Inferior parietal cortex (tissue), 1 donor: ENCODE data around the gene ELOB.

Experiments
- DNase-seq: peaks from one replicate; pipeline ENCODE4 v3.0.0-alpha.2; 2016; ENCODE audit errors: extremely low spot score

The ELOB gene

DNA sequence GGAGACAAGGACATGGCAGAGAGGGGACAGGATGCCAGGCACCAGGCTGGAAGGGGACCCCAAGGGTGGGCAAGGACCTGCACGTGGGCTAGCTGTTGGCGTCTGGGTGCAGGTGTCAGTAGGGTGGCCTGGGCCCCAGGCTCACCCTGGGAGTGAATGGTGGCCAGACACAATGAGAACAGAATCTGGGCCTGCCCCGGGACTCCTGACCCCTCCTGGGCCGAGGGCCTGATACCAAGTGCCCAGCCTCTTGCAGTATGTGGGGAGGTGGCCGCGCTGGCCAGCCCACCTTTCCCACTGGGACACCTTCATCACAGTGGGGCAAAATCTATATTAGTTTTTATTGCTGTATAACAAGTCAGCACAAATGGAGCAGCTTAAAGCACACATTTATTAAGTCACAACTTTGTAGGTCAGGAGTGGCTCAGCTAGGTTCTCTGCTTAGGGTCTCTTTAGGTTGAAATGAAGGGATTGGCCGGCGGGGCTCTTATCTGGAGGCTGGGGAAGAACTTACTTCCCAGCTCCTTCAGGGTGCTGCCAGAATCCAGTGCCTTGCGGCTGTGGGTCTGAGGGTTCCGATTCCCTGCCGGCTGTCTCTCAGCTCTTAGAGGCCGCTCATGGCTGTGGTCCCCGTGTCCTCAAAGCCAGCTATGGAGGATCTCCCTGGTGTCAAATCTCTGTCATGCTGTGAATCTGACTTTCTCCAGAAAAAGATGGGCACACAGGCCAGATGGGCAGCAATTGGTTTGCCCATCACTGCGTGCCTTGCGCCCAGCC is 6.7 kb upstream of the ELOB start:
- DNase-seq = no peak

- no peak for DNase-seq
Observed at GRCh38 chr16:2782583-2783351, 5.7 kb upstream of the ELOB start.

- DNase-seq = no peak
Observed at GRCh38 chr16:2779978-2780898, 3.2 kb upstream of the ELOB start.

DNA sequence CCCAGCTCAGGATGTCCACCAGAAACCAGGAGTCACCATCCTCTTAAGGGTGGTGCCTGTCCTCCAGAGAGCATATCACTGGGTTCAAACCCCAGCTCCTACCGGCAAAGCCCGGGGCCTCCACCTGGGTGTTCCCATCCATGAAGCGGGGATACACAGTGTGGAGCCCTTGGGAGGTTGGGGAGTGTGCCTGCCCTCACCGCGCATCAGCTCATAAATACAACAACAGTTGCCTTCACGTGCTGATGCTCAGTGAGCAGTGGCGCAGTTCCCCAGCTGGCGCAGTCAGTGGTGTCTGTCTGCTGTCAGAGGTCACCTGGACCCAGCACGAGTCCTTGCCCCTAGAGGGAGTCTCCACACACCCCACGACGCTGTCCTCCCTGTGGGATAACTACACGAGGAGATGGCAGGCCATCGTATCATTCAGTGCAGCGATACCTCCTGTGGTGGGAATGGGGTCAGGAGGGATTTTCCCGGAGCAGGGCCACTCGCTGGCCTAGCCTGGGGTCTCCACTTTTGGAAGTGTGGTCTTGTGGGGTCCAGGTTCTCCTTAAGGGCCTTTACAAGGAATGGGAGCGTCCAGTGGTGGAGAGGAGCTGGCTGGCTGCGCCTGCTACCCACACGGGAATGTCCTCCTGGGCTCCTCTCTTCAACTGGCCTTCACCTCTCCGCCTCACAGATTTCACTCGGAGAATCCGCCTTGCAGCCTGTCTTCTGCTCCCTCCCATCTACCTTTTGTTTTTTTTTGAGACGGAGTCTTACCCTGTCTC is 2.3 kb upstream of the ELOB start:
- no peak for DNase-seq

- no peak for DNase-seq
Observed at GRCh38 chr16:2778630-2778958, 1.5 kb upstream of the ELOB start.

DNA sequence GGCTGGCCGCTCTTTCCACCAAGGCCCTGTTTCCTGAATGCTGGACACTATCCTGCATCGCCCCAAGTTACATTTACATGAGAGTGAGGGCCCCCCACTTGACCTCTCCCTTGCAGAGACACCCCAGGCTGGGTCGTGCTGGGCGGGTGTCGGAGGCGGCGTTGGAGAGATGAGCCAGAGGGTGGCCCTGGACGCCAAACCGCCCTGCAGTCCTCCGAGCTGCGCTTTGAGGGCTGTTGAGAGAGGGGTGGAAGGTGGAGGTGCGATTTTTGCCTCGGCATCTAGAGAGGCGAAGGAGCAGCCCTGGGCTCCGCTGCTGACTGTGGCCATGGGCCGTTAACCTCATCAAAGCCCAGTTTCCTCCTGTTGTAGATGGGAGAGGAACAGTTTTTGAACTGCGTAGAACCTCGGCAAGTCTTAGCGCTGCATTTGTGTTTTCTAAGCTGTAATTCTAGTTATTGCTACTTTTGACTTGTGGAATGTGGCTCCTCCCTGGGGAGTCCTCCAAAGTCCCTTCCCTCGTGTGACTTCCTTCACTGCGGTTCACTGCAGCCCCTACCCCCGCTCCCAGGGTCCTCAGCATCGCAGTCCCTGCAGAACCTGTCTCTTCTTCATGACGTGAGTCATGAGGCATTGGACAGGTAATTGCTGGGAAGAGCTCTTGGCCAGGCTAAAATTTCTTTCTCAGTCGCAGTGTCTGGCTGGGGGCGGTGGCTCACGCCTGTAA is 986 bp upstream of the ELOB start:
- DNase-seq = peak; percentile 16

DNA sequence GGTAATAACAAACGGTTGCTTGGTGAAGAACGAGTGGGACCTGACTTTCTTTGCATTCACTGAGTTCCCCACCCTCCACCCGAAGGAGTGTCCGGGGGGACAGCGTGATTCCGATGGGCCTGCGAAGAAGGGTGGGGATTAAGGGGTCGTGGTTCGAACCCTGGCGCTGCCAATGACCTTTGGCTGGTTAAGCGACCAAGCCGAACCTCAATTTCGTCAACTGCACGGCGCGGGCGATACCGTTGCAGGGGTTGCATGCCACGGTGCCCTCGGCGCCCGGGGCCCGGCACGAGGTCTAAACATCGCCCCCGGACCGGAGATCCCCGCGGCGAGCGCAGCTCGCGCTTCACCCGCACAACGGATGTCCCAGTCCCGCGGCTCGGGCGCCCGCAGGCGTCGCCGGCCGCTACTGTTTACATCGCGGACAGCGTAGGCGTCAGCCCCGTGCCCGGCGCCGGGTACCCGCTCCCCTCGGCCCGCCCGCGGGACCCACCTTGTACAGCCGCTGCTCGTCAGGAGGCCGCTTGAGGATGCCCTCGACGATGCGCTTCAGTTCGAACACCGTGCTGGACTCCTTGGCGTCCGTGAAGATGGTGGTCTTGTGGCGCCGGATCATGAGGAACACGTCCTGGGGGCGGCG is 460 bp downstream of the ELOB start:
- DNase-seq = no peak

- no peak for DNase-seq
Observed at GRCh38 chr16:2775765-2776499, 1.1 kb downstream of the ELOB start.

DNA sequence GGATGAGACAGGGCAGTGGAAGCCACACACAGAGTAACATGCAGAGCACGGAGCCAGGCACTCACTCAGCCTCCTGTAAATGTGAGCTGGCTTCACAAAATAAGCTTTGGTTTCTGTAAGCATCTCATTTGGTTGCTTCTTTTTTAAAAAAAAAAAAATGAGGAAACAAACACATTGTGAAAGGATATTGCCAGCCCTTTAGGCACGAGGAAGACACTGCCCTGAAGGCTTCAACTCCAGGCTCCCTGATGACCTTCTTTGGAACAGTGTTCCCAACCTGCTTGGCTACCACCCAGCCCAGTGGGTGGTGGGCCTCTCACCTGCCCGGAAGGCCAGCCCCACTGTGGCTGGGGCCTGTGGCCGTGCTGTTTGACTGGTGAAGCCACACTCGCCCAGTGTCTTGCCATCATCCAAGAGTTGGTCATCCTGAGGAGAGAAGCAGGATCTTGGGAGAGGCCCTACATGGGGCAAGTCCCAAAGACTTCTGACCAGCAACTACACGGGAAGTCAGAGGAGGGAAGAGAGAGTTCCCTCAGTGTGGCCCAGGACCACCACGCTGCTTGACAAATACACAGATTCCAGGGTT is 1.9 kb downstream of the ELOB start:
- no peak for DNase-seq

GRCh38 chr16:2774161-2774891 is 2.8 kb downstream of the ELOB start:
- DNase-seq = no peak

DNA sequence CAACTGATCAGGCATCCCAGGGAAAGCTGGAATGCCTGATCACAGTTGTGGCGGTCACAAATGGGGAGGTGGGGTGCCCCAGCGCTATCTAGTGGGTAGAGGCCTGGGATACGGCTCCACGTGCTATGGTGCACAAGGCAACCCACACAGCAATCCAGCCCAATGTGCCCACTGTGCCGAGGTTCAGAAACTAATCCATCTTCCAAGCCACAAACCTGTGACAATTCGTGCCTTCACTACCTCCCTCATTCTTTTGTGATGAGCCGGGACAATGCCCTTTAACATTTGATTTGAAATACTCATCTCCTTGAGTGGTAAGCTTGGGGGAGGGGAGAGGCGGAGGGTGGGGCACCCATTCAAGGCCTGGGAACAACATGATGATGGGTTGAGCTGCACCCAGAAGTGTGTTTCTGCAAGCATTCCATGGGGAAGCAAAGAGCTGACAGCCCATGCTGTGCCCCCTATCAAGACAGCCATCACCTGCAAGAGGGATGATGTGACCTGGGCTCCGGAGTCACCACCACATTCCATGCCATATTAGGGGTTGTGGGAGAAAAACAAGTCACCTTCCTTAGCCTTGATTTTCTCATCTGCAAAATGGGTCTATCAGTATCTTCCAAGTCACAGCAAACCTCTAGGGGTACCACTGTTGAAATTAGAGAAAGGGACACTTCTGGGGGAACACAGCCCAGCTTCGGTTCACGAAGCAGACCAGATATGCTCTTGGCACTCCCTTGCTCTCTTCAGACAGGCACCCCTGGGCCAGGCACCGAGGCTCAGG is 3.7 kb downstream of the ELOB start:
- no peak for DNase-seq

DNA sequence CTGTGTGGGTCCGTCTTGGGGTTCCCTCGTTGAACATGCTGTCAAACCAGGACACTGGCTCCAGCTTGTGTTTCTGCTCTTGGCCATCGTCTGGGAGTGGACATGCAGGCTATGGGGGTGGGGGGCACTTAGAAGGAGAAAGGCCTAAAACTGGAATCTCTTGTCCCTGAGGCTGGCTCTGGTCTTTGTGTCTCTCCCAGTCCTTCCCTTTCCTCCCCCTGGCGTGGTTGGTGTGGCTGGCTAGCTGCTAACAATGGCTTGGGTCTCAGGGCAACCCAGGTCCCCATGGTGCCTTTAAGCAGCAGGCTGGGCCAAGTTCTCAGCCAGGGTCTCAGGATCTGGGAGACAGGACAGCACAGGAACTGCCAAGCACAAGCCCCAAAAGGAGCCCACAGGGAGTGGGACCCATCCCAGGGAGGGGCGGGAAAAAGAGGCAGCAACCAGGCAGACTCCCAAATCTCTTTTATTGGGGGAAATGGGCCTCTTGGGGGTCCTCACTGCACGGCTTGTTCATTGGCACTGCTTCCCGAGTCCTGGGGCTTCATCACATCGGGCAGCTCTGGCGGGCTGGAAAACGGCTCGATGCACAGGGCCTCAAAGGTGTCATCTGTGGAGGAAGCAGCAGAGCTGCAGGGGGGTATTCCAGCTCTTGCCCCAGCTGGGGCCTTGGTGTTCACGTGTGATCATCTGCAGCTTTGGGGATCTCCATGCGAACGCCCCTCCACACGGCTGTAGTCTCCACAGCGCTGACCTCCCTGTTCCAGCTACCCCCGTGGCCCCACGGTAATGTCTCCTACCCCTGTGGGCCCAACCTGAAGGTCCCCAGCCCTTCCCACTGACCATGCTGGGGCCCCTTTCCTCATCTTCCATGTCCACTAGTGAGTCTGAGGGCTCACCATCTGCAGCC is 5.3 kb downstream of the ELOB start:
- DNase-seq = no peak

- no peak for DNase-seq
Observed at GRCh38 chr16:2770057-2770951, 6.8 kb downstream of the ELOB start.

DNA sequence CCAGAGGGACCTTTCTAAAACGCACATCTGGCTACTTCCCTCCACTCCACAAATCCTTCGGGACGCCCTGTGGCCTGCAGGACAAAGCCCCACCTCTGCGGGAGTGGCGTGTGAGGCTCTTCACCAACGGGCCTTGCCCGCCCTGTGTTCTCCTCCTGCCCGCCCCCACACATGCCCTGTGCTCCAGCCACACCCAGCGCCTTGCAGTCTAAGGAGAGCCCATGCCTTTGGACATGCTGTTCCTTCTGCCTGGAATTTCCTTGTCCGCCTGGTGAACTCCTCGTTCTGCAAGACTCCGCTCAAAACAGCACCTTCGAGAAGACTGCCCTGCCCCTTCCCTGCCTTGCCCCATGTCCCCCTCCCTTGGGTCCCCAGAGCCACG is 7.4 kb downstream of the ELOB start:
- no peak for DNase-seq

DNA sequence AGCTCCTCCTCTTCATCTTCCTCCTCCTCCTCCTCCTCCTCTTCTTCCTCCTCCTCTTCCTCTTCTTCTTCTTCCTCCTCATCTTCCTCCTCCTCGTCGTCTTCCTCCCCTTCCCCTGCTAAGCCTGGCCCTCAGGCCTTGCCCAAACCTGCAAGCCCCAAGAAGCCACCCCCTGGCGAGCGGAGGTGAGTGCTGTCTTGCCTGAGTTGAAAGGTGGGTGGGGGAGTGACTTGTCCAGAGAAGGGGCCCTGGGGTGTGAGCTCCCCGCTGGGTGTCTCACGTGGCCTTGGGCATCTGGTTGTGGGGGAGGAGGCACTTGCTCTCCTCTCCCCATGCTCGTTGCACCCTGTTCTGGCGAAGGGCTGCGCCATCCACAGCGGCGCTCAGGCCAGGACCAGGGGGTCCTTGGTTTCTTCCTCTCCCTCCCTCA is 8.0 kb downstream of the ELOB start:
- DNase-seq = no peak
